ENCODE data around the gene SEMA6D. TPM values are rescaled to one million over a fixed set of nuclear protein-coding genes. Genes with fewer than 3 reads are reported as not detected.

Gene SEMA6D
- total RNA-seq, 1 donor from 2014 or later, result 49.8 TPM

GRCh38 chr15:47743385-47743784, 26.1 kb downstream of the SEMA6D start:
- DNase-seq, result no peak

GRCh38 chr15:47743886-47744285, 26.6 kb downstream of the SEMA6D start:
- DNase-seq, result no peak

GRCh38 chr15:47744496-47744895, 27.2 kb downstream of the SEMA6D start:
- no peak for DNase-seq

GRCh38 chr15:47744973-47745372, 27.7 kb downstream of the SEMA6D start:
- DNase-seq, result no peak

- DNase-seq, result no peak
Observed at GRCh38 chr15:47746516-47746915, 29.2 kb downstream of the SEMA6D start.

GRCh38 chr15:47750030-47750739, 32.9 kb downstream of the SEMA6D start:
- DNase-seq, result no peak

- DNase-seq, result no peak
Observed at GRCh38 chr15:47750740-47751262, 33.5 kb downstream of the SEMA6D start.

GRCh38 chr15:47753591-47753990, 36.3 kb downstream of the SEMA6D start:
- no peak for DNase-seq

GRCh38 chr15:47754312-47754711, 37.0 kb downstream of the SEMA6D start:
- DNase-seq, result no peak

- no peak for DNase-seq
Observed at GRCh38 chr15:47755941-47756340, 38.6 kb downstream of the SEMA6D start.

- DNase-seq, result no peak
Observed at GRCh38 chr15:47756872-47757271, 39.6 kb downstream of the SEMA6D start.

- no peak for DNase-seq
Observed at GRCh38 chr15:47757331-47757730, 40.0 kb downstream of the SEMA6D start.

GRCh38 chr15:47762621-47763020, 45.3 kb downstream of the SEMA6D start:
- no peak for DNase-seq

GRCh38 chr15:47764666-47765065, 47.4 kb downstream of the SEMA6D start:
- DNase-seq, result no peak

- DNase-seq, result no peak
Observed at GRCh38 chr15:47766406-47766805, 49.1 kb downstream of the SEMA6D start.

- DNase-seq, result no peak
Observed at GRCh38 chr15:47767035-47767434, 49.7 kb downstream of the SEMA6D start.

- no peak for DNase-seq
Observed at GRCh38 chr15:47768735-47769134, 51.4 kb downstream of the SEMA6D start.

GRCh38 chr15:47769166-47769565, 51.9 kb downstream of the SEMA6D start:
- no peak for DNase-seq

GRCh38 chr15:47773143-47773542, 55.8 kb downstream of the SEMA6D start:
- no peak for DNase-seq

GRCh38 chr15:47778263-47778770, 61.0 kb downstream of the SEMA6D start:
- DNase-seq, result no peak

GRCh38 chr15:47780971-47781370, 63.7 kb downstream of the SEMA6D start:
- no peak for DNase-seq

- no peak for DNase-seq
Observed at GRCh38 chr15:47781527-47781926, 64.2 kb downstream of the SEMA6D start.

GRCh38 chr15:47784820-47785219, 67.5 kb downstream of the SEMA6D start:
- DNase-seq, result no peak

GRCh38 chr15:47786371-47786770, 69.1 kb downstream of the SEMA6D start:
- DNase-seq, result no peak

Measured in occipital lobe (tissue), 2 donors.